GOT3 (cell line): ENCODE measurements around the gene SRMS.
"Not testable (repeated sequence)": the region's sequence is repeated elsewhere in the genome, so short reads cannot be mapped to it uniquely, and the experiment has no call there.

Experiments used
- DNase-seq: peaks from one replicate; lab custom pipeline; 2025; ENCODE audit warnings: mixed read lengths; lab: John Stamatoyannopoulos, UW

The SRMS gene

GRCh38 chr20:63566395-63567135 is 19.0 kb upstream of the SRMS start:
- DNase-seq, result no peak

GRCh38 chr20:63565699-63566335 is 18.3 kb upstream of the SRMS start:
- no peak for DNase-seq

GRCh38 chr20:63565021-63565698 is 17.6 kb upstream of the SRMS start:
- no peak for DNase-seq

- no peak for DNase-seq
Measured at GRCh38 chr20:63564036-63564810, 16.7 kb upstream of the SRMS start.

GRCh38 chr20:63563225-63563935 is 15.8 kb upstream of the SRMS start:
- no peak for DNase-seq

GRCh38 chr20:63562461-63563224 is 15.1 kb upstream of the SRMS start:
- no peak for DNase-seq

- DNase-seq, result no peak
Measured at GRCh38 chr20:63561624-63562396, 14.3 kb upstream of the SRMS start.

GRCh38 chr20:63560856-63561609 is 13.5 kb upstream of the SRMS start:
- no peak for DNase-seq

- no peak for DNase-seq
Measured at GRCh38 chr20:63560333-63560805, 12.8 kb upstream of the SRMS start.

- DNase-seq, result not testable (repeated sequence)
Measured at GRCh38 chr20:63559485-63560332, 12.2 kb upstream of the SRMS start.

GRCh38 chr20:63558804-63559484 is 11.4 kb upstream of the SRMS start:
- DNase-seq, result no peak

GRCh38 chr20:63557481-63557891 is 9.9 kb upstream of the SRMS start:
- no peak for DNase-seq

GRCh38 chr20:63556873-63557478 is 9.4 kb upstream of the SRMS start:
- DNase-seq, result no peak

GRCh38 chr20:63555661-63556381 is 8.3 kb upstream of the SRMS start:
- no peak for DNase-seq

GRCh38 chr20:63554361-63555278 is 7.1 kb upstream of the SRMS start:
- no peak for DNase-seq

GRCh38 chr20:63553933-63554290 is 6.4 kb upstream of the SRMS start, which contains the start of gene FNDC11:
Gene FNDC11, plus strand, starts transcription at chr20:63554159. Its CDS starts 1,505 bp downstream, at chr20:63555664.
- no peak for DNase-seq
